ENCODE results near the gene DHRS1. TPM values are rescaled to one million over a fixed set of nuclear protein-coding genes. Genes with fewer than 3 reads are reported as not detected.

DHRS1 gene
- total RNA-seq, 1 experiment from 2014 or later = 34.7 TPM

GRCh38 chr14:24246765-24247212 is 52.8 kb downstream of the DHRS1 start:
- ATAC-seq (no peak), DNase-seq (ENCODE audit: low read depth, low spot score) (no peak)
- Histone ChIP-seq H3K79me2 (ENCODE audit: insufficient read depth, low read length) (no peaks in the 10 kb centered on the region; the same call in 1 of the 2 replicates), H3K27me3 (ENCODE audit: insufficient read depth, low read length) (no peaks in the 10 kb centered on the region), H3K4me3 (replicated peaks in 1 of 2; ENCODE audit: low read depth in 1 of 2, low read length in 2 of 2) (no peak overlapping the region), H3K36me3 (ENCODE audit: control insufficient read depth in 1 of 2, insufficient read depth in 2 of 2, low read length in 2 of 2) (no peaks in the 10 kb centered on the region), H3K9me2 (ENCODE audit: insufficient read depth) (no peaks in the 10 kb centered on the region), H3K4me2 (ENCODE audit: low read length) (no peak overlapping the region), H3K9me3 (ENCODE audit: control insufficient read depth in 1 of 2, insufficient read depth in 1 of 2, low read depth in 1 of 2, low read length in 2 of 2) (no peaks in the 10 kb centered on the region), H3K4me1 (ENCODE audit: control insufficient read depth in 1 of 2, insufficient read depth in 2 of 2, low read length in 2 of 2) (peaks cover 7 to 23% of the 10 kb centered on the region in 2 experiments), H3K9ac (ENCODE audit: low read length) (no peak overlapping the region), H4K20me1 (ENCODE audit: insufficient read depth) (no peaks in the 10 kb centered on the region), H2AFZ (ENCODE audit: low read depth, low read length, poor library complexity, severe bottlenecking) (no peak overlapping the region), H3K27ac (ENCODE audit: low read depth, low read length) (no peak overlapping the region)
- ChIA-PET CTCF (interaction anchor here (0.7 to 1.2 kb wide), 5 partner anchors 32 to 185 kb away, joined by 3 read pairs; no protein-coding TSS in a partner anchor), POLR2A (interaction anchor here (0.8 kb wide), 1 partner anchor 24 kb away, joined by 5 read pairs; the partner anchor contains the start of gene RABGGTA), RAD21 (ENCODE audit: low non-redundant PET in 1 of 2, low total read pairs in 2 of 2, uncharacterized antibody in 2 of 2, unreplicated experiment in 2 of 2) (no interaction called here)
- no TSS peak for BruUV-seq (replicated peaks)
- no peak for TF ChIP-seq TCF7L2 (IDR thresholded peaks at IDR 0.05; ENCODE audit: borderline replicate concordance, extremely low read depth, insufficient read depth, insufficient read length)
- no peak for TF ChIP-seq MAX (IDR thresholded peaks at IDR 0.05)
- TF ChIP-seq RAD21 (IDR thresholded peaks at IDR 0.05; ENCODE audit: low read depth) = no peak
- TF ChIP-seq SRF (IDR thresholded peaks at IDR 0.05; ENCODE audit: low read depth) = no peak
- TF ChIP-seq ZFX (IDR thresholded peaks at IDR 0.05) = no peak
- TF ChIP-seq EZH2 (IDR thresholded peaks at IDR 0.05) = no peak
- TF ChIP-seq SP1 (IDR thresholded peaks at IDR 0.05; ENCODE audit: low read depth) = no peak
- TF ChIP-seq ATF3 (IDR thresholded peaks at IDR 0.05) = no peak
- no peak for TF ChIP-seq POLR2A (IDR thresholded peaks at IDR 0.05; ENCODE audit: borderline replicate concordance, extremely low read depth, insufficient read depth, insufficient read length)
- no peak for TF ChIP-seq ELF1 (IDR thresholded peaks at IDR 0.05; ENCODE audit: borderline replicate concordance, low read depth)
- TF ChIP-seq CTCF (IDR thresholded peaks at IDR 0.05 in 2 of 3, conservative IDR thresholded peaks at IDR 0.05 in 1 of 3; ENCODE audit: borderline replicate concordance in 1 of 3, insufficient read depth in 1 of 3, low read depth in 2 of 3, low read length in 2 of 3) = no peak
- no peak for TF ChIP-seq ZBTB33 (IDR thresholded peaks at IDR 0.05; ENCODE audit: extremely low read depth, insufficient replicate concordance, low read length)
- no peak for TF ChIP-seq REST (IDR thresholded peaks at IDR 0.05; ENCODE audit: low read depth)
- no peak for TF ChIP-seq CEBPB (IDR thresholded peaks at IDR 0.05; ENCODE audit: low read depth)
- no peak for TF ChIP-seq ZNF274 (IDR thresholded peaks at IDR 0.05; ENCODE audit: low read depth, low read length)
- no peak for TF ChIP-seq JUND (IDR thresholded peaks at IDR 0.05)
- TF ChIP-seq EZH2phosphoT487 (IDR thresholded peaks at IDR 0.05; ENCODE audit: borderline replicate concordance) = no peak
- TF ChIP-seq SIN3A (IDR thresholded peaks at IDR 0.05; ENCODE audit: low read depth) = no peak
- no peak for TF ChIP-seq YY1 (IDR thresholded peaks at IDR 0.05; ENCODE audit: extremely low read depth, insufficient replicate concordance, low read depth, low read length)
- intact Hi-C loops (cut with micrococcal nuclease) = no loop called here

All from HCT116 (cell line).